ENCODE data around the gene SMAD6. TPM values are rescaled to one million over a fixed set of nuclear protein-coding genes. Genes with fewer than 3 reads are reported as not detected.

Gene SMAD6
- total RNA-seq, 1 donor, result 31.8 TPM

DNA sequence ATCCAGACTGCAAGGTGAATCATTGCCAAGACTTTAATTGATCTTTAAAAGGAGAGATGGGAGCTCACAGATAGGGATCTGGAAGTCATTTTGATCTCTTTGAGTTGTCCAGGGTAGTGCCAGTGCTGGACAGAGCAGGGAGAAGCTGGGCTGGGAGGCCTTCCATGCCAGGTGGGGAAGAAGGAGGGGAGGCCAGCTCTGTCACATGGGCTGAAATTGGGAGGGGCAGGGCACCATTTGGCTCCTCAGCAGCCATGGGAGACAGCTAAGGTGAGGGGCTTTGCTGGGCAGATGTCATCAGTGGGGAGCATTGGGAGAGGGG is 23.4 kb downstream of the SMAD6 start:
- no peak overlapping the region for H3K4me2 ChIP-seq (ENCODE audit: insufficient read depth, low read length)
- DNase-seq (ENCODE audit: insufficient read length, low spot score, missing footprints), result no peak
- H3K27ac ChIP-seq (ENCODE audit: low read depth, low read length), result no peak overlapping the region
- H2AFZ ChIP-seq (ENCODE audit: low read length), result no peak overlapping the region
- peaks cover 95% of the 10 kb centered on the region for H3K79me2 ChIP-seq (ENCODE audit: insufficient read depth, low read length)
- no peaks in the 10 kb centered on the region for H3K27me3 ChIP-seq (ENCODE audit: insufficient read depth, low read length)
- no peak overlapping the region for H3K4me3 ChIP-seq (ENCODE audit: insufficient read depth, low read length)
- peaks cover 46% of the 10 kb centered on the region for H3K4me1 ChIP-seq (ENCODE audit: insufficient read depth, low read length)
- no peaks in the 10 kb centered on the region for H3K9me3 ChIP-seq (ENCODE audit: low read depth, low read length)
- peaks cover 31% of the 10 kb centered on the region for H3K36me3 ChIP-seq (ENCODE audit: insufficient read depth, low read length)
- TF ChIP-seq CTCF (IDR thresholded peaks at IDR 0.05; ENCODE audit: extremely low read depth, low read depth, low read length), result no peak
- H4K20me1 ChIP-seq (ENCODE audit: insufficient read depth, low read length), result peaks cover 50% of the 10 kb centered on the region

GRCh38 chr15:66726386-66726785 is 24.4 kb downstream of the SMAD6 start:
- peaks cover 40% of the 10 kb centered on the region for H4K20me1 ChIP-seq (ENCODE audit: insufficient read depth, low read length)
- peaks cover 22% of the 10 kb centered on the region for H3K36me3 ChIP-seq (ENCODE audit: insufficient read depth, low read length)
- peaks cover 91% of the 10 kb centered on the region for H3K79me2 ChIP-seq (ENCODE audit: insufficient read depth, low read length)
- no peak for DNase-seq (ENCODE audit: insufficient read length, low spot score, missing footprints)
- peaks cover 41% of the 10 kb centered on the region for H3K4me1 ChIP-seq (ENCODE audit: insufficient read depth, low read length)
- no peaks in the 10 kb centered on the region for H3K27me3 ChIP-seq (ENCODE audit: insufficient read depth, low read length)
- H3K27ac ChIP-seq (ENCODE audit: low read depth, low read length), result no peak overlapping the region
- H3K4me3 ChIP-seq (ENCODE audit: insufficient read depth, low read length), result no peak overlapping the region
- H3K4me2 ChIP-seq (ENCODE audit: insufficient read depth, low read length), result no peak overlapping the region
- no peaks in the 10 kb centered on the region for H3K9me3 ChIP-seq (ENCODE audit: low read depth, low read length)
- no peak overlapping the region for H2AFZ ChIP-seq (ENCODE audit: low read length)
- no peak for TF ChIP-seq CTCF (IDR thresholded peaks at IDR 0.05; ENCODE audit: extremely low read depth, low read depth, low read length)

DNA sequence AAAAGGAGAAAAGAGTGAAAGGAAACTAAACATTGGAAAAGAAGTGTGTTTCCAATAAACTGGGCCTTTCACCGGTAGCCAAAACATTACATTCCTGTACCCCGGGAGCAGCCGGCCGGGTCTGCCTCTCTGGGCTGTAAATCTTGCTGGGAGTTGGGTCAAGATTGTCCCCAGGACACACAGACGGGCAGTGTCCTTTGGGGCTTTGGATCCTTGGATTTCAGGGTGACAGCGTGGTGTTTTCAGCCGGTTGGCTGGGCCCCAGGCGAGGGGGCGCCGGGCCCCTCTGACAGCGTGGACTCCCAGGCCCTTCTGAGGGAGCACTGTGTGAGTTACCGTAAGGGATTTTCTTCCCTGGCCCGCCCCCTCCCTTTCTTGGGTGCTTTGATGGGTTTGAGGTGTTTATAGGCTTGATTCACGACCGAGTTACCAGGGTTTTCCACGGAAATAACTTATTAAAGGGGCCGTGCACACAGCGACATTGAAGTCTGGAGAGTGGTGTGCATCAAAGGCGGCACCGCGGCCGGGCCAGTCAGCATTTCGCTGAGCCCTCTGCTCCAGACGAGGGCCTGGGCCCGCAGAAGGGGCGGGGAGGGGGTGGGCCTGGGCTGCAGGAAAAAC is 27.4 kb downstream of the SMAD6 start:
- Histone ChIP-seq H3K36me3 (ENCODE audit: insufficient read depth, low read length) (peaks cover 3% of the 10 kb centered on the region), H3K27ac (ENCODE audit: low read depth, low read length) (peak overlapping the region; percentile 75), H3K4me2 (ENCODE audit: insufficient read depth, low read length) (peak overlapping the region; percentile 72), H2AFZ (ENCODE audit: low read length) (no peak overlapping the region), H3K4me1 (ENCODE audit: insufficient read depth, low read length) (peaks cover 40% of the 10 kb centered on the region), H4K20me1 (ENCODE audit: insufficient read depth, low read length) (peaks cover 21% of the 10 kb centered on the region), H3K4me3 (ENCODE audit: insufficient read depth, low read length) (peak overlapping the region; percentile 55), H3K79me2 (ENCODE audit: insufficient read depth, low read length) (peaks cover 90% of the 10 kb centered on the region), H3K9me3 (ENCODE audit: low read depth, low read length) (no peaks in the 10 kb centered on the region), H3K27me3 (ENCODE audit: insufficient read depth, low read length) (no peaks in the 10 kb centered on the region)
- TF ChIP-seq CTCF (IDR thresholded peaks at IDR 0.05; ENCODE audit: extremely low read depth, low read depth, low read length), result no peak
- DNase-seq (ENCODE audit: insufficient read length, low spot score, missing footprints), result no peak

DNA sequence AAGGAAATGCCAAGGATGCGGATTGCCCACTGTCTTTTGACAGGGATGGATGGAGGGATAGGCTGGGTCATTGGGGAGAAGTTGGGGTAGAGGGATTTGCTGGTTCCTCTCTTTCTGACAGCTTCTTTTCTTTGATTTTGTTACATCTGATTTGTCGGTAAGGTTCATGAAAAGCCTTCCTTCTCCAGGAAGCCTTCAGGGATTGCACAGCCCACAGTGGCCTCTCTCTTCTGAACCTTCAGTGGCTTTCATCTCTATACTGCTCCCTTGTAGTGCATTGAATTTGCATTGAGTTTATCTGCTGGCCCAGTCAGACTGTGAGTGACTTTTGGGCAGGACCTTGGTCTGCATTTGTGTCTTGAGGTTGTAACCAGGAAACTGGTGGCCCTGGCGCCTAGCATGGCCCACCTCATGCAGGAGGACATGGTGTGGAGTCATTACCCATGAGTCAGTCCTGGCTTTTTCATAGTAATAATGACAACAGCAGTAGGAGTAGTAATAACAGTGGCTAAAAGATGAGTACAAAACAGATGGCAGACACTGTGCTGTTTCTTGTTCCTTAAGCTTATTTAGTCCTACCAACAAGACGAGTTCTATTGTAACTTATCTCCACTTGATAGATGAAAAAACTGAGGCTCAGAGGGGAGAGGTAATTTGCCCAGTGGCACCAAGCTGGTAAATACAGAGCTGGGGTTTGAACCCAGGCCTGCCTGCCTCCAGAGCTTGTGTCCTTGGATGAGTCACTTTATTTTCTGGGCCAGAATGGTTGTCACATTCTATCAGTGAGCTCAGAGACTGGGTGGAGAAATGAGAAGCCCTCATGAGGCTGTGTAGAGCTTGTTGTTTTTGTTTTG is 28.4 kb downstream of the SMAD6 start:
- H4K20me1 ChIP-seq (ENCODE audit: insufficient read depth, low read length), result peaks cover 26% of the 10 kb centered on the region
- no peak for DNase-seq (ENCODE audit: insufficient read length, low spot score, missing footprints)
- peak overlapping the region; percentile 75 for H3K27ac ChIP-seq (ENCODE audit: low read depth, low read length)
- peak overlapping the region; percentile 72 for H3K4me2 ChIP-seq (ENCODE audit: insufficient read depth, low read length)
- peaks cover 88% of the 10 kb centered on the region for H3K79me2 ChIP-seq (ENCODE audit: insufficient read depth, low read length)
- no peak for TF ChIP-seq CTCF (IDR thresholded peaks at IDR 0.05; ENCODE audit: extremely low read depth, low read depth, low read length)
- no peak overlapping the region for H2AFZ ChIP-seq (ENCODE audit: low read length)
- H3K4me1 ChIP-seq (ENCODE audit: insufficient read depth, low read length), result peaks cover 49% of the 10 kb centered on the region
- no peaks in the 10 kb centered on the region for H3K9me3 ChIP-seq (ENCODE audit: low read depth, low read length)
- H3K4me3 ChIP-seq (ENCODE audit: insufficient read depth, low read length), result no peak overlapping the region
- peaks cover 3% of the 10 kb centered on the region for H3K36me3 ChIP-seq (ENCODE audit: insufficient read depth, low read length)
- no peaks in the 10 kb centered on the region for H3K27me3 ChIP-seq (ENCODE audit: insufficient read depth, low read length)

Data from osteoblast (primary cell).